KOPT-K1 (cell line): ENCODE measurements around the gene NEDD1.
A peak's percentile ranks its signal among the peaks of the same experiment; 100 is the strongest.

ENCODE experiments used
- H3K27ac ChIP-seq: fragments of 200-600 bp; sonication (generic); 2 replicates; pipeline ENCODE4 v1.5.1; 2016; ENCODE audit warnings: antibody characterized with exemption, mild to moderate bottlenecking, low read depth, low read length; ENCODE audit not compliant: poor library complexity, severe bottlenecking
- H3K36me3 ChIP-seq: fragments of 200-600 bp; sonication (generic); 2 replicates; pipeline ENCODE4 v1.5.1; 2017; ENCODE audit warnings: antibody characterized with exemption, mild to moderate bottlenecking, low read length, moderate library complexity; ENCODE audit not compliant: insufficient read depth
- H3K9me3 ChIP-seq: fragments of 200-600 bp; sonication (generic); 2 replicates; pipeline ENCODE4 v1.5.1; 2017; ENCODE audit warnings: antibody characterized with exemption, low read length, mild to moderate bottlenecking; ENCODE audit not compliant: insufficient read depth, poor library complexity, severe bottlenecking

NEDD1 gene

DNA sequence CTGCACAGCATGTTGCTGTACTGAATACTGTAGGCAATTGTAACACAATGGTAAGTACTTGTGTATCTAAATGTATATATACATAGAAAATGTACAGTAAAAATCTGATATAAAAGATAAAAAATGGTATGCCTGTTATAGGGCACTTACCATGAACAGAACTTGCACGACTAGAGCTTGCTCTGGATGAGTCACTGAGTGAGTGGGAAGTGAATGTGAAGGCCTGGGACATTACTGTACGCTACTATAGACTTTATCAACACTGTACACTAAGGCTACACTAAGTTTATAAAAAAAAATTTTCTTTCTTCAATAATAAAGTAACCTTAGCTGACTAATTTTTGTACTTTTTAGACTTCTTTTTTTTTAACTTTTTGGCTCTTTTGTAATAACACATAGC, 24.2 kb upstream of the NEDD1 start:
- no peaks in the 10 kb centered on the region for H3K36me3 ChIP-seq

DNA sequence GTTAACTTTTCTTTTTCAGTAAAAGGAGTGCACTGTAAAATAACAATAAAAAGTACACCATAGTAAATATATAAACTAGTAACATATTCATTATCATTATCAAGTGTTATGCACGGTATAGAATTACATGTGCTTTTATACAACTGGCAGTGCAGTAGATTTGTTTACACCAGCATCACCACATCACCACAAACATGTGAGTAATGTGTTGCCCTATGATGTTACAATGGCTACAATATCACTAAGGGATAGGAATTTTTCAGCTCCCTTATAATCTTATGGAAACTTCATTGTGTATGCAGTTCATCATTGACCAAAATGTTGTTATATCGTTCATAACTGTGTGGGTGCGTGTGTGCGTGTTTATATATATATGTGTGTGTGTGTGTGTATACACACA, 23.5 kb upstream of the NEDD1 start:
- no peaks in the 10 kb centered on the region for H3K9me3 ChIP-seq
- no peaks in the 10 kb centered on the region for H3K36me3 ChIP-seq
- H3K27ac ChIP-seq: no peak overlapping the region

More for the DNA sequence above, 24.2 kb upstream of the NEDD1 start:
- H3K27ac ChIP-seq: no peak overlapping the region
- H3K9me3 ChIP-seq: no peaks in the 10 kb centered on the region

DNA sequence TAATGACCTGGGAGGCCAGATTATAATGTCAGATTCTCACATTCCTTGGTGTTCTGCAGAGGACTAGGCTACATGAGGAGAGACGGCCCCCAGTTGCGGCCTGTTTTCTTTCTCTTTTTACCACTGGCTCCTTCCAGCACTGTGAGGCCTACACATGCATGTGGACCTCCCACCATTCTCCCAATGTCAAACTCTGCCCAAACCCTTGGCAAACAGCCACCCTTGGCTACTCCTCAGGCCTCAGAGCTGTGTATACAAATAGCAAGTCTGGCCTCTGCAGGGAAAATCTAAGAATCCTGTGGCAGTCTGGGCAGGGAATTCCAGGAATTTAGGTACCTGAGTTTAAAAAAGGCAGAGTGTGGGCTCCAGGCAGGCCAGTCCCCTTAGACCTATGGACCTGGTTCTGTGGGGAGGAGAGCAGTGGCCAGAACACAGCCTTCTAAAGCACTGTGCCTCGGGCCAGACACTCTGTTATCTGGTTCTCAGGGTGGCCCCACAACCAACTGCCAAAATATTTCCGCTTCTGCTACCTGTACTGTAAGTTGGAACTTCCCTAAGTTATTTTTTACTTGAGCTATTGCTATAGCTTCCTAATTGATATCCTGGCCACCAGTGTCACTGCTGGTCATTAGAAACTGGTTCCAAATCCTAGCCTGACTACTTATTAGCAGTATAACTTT, 19.9 kb upstream of the NEDD1 start:
- Histone ChIP-seq H3K27ac (no peak overlapping the region), H3K9me3 (no peaks in the 10 kb centered on the region), H3K36me3 (no peaks in the 10 kb centered on the region)

DNA sequence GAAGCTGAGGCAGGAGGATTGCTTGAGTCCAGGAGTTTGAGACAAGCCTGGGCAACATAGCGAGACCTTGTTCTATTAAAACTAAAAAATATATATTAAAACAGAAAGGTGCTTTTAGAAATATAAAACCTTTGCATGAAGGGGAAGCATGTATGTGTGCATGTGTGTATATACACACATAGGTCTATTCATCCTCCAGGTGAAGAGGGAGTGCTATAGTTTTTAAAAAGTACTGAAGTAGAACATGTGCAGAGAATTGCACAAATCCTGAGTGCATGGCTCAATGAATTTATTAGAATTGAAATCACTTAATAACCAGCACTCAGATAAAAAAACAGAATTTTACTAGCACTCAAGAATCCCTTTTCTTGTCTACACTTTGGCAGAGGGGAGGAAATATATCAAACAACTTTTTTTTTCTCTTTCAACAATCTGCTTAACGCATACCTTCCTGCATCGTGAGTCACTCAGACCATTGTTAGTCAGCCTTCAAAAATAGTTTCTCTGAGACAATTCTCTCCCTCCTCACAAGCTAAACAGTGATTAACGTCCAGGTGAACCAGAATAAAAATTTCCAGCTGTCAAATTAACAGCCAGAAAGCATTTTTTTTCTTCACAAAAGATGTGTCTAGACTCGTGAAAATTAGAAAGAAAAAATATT, 17.7 kb upstream of the NEDD1 start:
- no peaks in the 10 kb centered on the region for H3K36me3 ChIP-seq
- peaks cover 11% of the 10 kb centered on the region for H3K9me3 ChIP-seq
- H3K27ac ChIP-seq: no peak overlapping the region

- Histone ChIP-seq H3K9me3 (peaks cover 14% of the 10 kb centered on the region), H3K27ac (no peak overlapping the region), H3K36me3 (no peaks in the 10 kb centered on the region)
These were observed 16.7 kb upstream of the NEDD1 start for GRCh38 chr12:96890331-96890730.

DNA sequence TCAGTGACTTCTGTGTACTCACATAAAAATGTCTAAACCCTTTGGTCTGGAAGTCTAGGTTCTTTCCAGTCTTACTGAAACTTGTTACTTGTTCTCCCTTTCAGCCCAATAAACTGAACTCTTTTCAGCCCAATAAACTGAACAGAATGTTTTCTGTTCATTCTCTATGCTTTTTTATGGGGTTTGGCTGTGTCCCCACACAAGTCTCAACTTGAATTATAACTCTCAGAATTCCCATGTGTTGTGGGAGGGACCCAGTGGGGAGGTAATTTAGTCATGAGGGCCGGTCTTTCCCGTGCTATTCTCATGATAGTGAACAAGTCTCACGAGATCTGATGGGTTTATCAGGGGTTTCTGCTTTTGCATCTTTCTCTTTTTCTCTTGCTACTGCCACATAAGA, 15.0 kb upstream of the NEDD1 start:
- H3K27ac ChIP-seq: no peak overlapping the region
- H3K36me3 ChIP-seq: no peaks in the 10 kb centered on the region
- H3K9me3 ChIP-seq: peaks cover 14% of the 10 kb centered on the region

DNA sequence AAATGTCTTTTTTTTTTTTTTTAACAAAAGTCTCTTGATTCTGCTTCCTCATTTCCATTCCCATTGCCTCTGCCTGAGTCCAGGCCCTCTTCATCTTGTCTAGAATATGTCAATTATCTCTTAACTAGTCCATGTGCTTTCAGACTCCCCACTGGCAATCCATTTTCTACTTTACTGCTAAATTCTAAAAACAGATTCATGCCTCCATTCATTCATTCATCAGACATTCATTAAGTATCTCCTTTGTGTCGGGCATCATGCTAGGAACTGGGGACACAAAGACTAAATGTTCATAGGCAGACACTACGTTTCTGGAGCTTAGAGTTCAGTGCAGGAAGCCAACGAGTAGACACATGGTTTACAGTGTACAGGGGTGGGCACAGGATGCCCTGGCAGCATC, 9.6 kb upstream of the NEDD1 start:
- no peak overlapping the region for H3K27ac ChIP-seq
- H3K9me3 ChIP-seq: peaks cover 14% of the 10 kb centered on the region
- no peaks in the 10 kb centered on the region for H3K36me3 ChIP-seq

GRCh38 chr12:96901175-96901574, 5.9 kb upstream of the NEDD1 start:
- Histone ChIP-seq H3K27ac (no peak overlapping the region), H3K9me3 (no peaks in the 10 kb centered on the region), H3K36me3 (no peaks in the 10 kb centered on the region)

GRCh38 chr12:96902076-96902475, 5.0 kb upstream of the NEDD1 start:
- Histone ChIP-seq H3K9me3 (no peaks in the 10 kb centered on the region), H3K27ac (no peak overlapping the region), H3K36me3 (no peaks in the 10 kb centered on the region)

DNA sequence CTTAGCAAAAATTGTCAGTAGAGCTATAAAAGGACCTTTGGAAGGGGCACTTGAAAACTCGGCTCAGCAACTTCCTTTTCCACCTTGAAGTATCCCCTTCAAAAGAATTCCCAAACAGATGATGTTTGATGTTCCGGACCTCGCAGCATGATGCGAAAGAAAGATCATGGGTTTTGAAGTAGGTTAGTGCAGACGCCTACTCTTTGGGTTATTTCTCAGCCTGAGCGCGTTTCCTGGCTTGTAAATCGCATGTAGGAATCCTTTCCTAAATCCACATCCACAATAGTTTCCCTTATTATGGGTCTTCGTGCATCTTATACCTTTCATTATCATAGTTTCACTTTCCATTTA, 584 bp upstream of the NEDD1 start:
- H3K9me3 ChIP-seq: no peaks in the 10 kb centered on the region
- H3K36me3 ChIP-seq: peaks cover 25% of the 10 kb centered on the region
- peak overlapping the region; percentile 88 for H3K27ac ChIP-seq

- Histone ChIP-seq H3K36me3 (peaks cover 32% of the 10 kb centered on the region), H3K9me3 (no peaks in the 10 kb centered on the region)
These were observed 790 bp downstream of the NEDD1 start for GRCh38 chr12:96907671-96908422.

DNA sequence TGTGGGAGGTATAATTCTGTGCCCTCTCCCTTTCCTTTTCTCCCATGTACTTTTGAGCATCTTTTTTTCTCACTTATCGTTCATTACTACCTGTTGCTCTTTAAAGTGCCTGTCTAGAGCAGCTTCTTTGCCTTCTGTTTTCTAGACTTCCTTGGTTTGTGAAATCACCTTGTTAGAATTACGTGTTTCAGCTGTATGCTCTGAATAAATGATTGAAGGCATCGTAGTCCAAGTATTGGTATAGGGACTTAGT, 1.3 kb downstream of the NEDD1 start:
- Histone ChIP-seq H3K27ac (peak overlapping the region; percentile 88), H3K36me3 (peaks cover 37% of the 10 kb centered on the region)

More at GRCh38 chr12:96907671-96908422, 790 bp downstream of the NEDD1 start:
- peak overlapping the region; percentile 88 for H3K27ac ChIP-seq

GRCh38 chr12:96912261-96912660, 5.2 kb downstream of the NEDD1 start:
- Histone ChIP-seq H3K9me3 (no peaks in the 10 kb centered on the region), H3K36me3 (peaks cover 60% of the 10 kb centered on the region), H3K27ac (no peak overlapping the region)

More for the DNA sequence above, 1.3 kb downstream of the NEDD1 start:
- H3K9me3 ChIP-seq: no peaks in the 10 kb centered on the region

DNA sequence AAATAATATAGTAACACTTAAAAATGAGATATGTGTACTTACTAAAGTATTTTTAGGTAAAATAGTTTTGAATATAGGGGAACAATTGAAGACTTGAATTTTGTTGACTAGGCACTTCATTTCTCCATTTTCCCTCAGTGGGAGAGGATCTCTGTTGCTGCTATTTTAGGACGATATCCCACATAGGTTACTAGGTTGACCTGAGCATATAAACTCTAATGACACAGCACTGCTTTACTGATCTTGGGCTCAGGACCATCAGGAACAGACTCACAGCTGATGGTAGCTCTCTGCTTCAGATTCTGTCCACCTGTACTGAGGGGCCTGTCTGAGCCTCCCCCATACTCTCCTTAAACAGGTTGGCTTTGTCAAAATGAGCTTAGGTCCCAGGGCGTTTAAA, 5.9 kb downstream of the NEDD1 start:
- Histone ChIP-seq H3K9me3 (no peaks in the 10 kb centered on the region), H3K36me3 (peaks cover 60% of the 10 kb centered on the region), H3K27ac (no peak overlapping the region)

GRCh38 chr12:96919510-96920210, 12.6 kb downstream of the NEDD1 start:
- Histone ChIP-seq H3K36me3 (peaks cover 73% of the 10 kb centered on the region), H3K27ac (no peak overlapping the region)

More at GRCh38 chr12:96919510-96920210, 12.6 kb downstream of the NEDD1 start:
- peaks cover 21% of the 10 kb centered on the region for H3K9me3 ChIP-seq
